IMR-90 (cell line): ENCODE results near the gene LRRC8B. TPM values are rescaled to one million over a fixed set of nuclear protein-coding genes. Genes with fewer than 3 reads are reported as not detected.

Experiments
- ATAC-seq: fragments of 200-7000 bp; cut with Tn5 transposase; 2 replicates; pipeline ENCODE4 v1.9.1; 2020; ENCODE audit warnings: low read depth, mild to moderate bottlenecking, moderate library complexity
- BruUV-seq: library from RNA; stranded (reverse); fragments of 400-500 nt; replicated peaks from 2 replicates; lab custom pipeline; 2021; lab: Mats Ljungman, UMichigan
- CTCF ChIA-PET: fragments of 300-600 bp; formaldehyde crosslinking; extraction: SDS; loops from one replicate; lab custom pipeline; 2021; ENCODE audit warnings: antibody characterized with exemption; lab: Yijun Ruan, JAX
- POLR2A ChIA-PET: fragments of 300-600 bp; sonication (Branson Sonifier 250); formaldehyde crosslinking; loops from one replicate; lab custom pipeline; 2022; ENCODE audit warnings: antibody characterized with exemption; ENCODE audit not compliant: unreplicated experiment; lab: Charles Lee
- DNase-seq: peaks from one replicate; pipeline ENCODE4 v3.0.0; 2013
- H2AFZ ChIP-seq: replicated peaks from 2 replicates; pipeline ENCODE3; 2013; ENCODE audit warnings: low read length, mild to moderate bottlenecking; ENCODE audit not compliant: poor library complexity
- H2AK5ac ChIP-seq: 2 replicates; pipeline ENCODE4 v1.6.1; 2013; ENCODE audit warnings: low read depth, low read length, inconsistent platforms
- H2AK9ac ChIP-seq: replicated peaks from 2 replicates; pipeline ENCODE3; 2013; ENCODE audit warnings: mild to moderate bottlenecking, low read depth, low read length, moderate library complexity; ENCODE audit not compliant: poor library complexity
- H2BK120ac ChIP-seq: 2 replicates; pipeline ENCODE4 v1.6.1; 2013; ENCODE audit warnings: low read depth, low read length, inconsistent platforms
- H2BK15ac ChIP-seq: 3 replicates; pipeline ENCODE4 v1.6.1; 2013; ENCODE audit warnings: low read depth, low read length, inconsistent platforms
- H2BK20ac ChIP-seq: 2 replicates; pipeline ENCODE4 v1.6.1; 2013; ENCODE audit warnings: low read depth, mild to moderate bottlenecking, inconsistent platforms, low read length, moderate library complexity
- H2BK5ac ChIP-seq: 2 replicates; pipeline ENCODE4 v1.6.1; 2013; ENCODE audit warnings: mild to moderate bottlenecking, low read depth, low read length, inconsistent platforms; ENCODE audit not compliant: poor library complexity, severe bottlenecking
- H3K14ac ChIP-seq: replicated peaks from 2 replicates; pipeline ENCODE4 v1.6.1; 2013; ENCODE audit warnings: low read depth, low read length, inconsistent platforms
- H3K18ac ChIP-seq: 2 replicates; pipeline ENCODE4 v1.6.1; 2013; ENCODE audit warnings: low read depth, low read length, control low read depth
- H3K23ac ChIP-seq: 2 replicates; pipeline ENCODE4 v1.6.1; 2013; ENCODE audit warnings: low read depth, low read length, inconsistent platforms
- H3K27ac ChIP-seq: 2 replicates; pipeline ENCODE4 v1.5.1; 2013; ENCODE audit warnings: mild to moderate bottlenecking, control low read depth, low read length; ENCODE audit not compliant: insufficient read depth
- H3K27me3 ChIP-seq: 2 replicates; pipeline ENCODE4 v1.6.1; 2013; ENCODE audit warnings: low read length; ENCODE audit not compliant: control insufficient read depth, insufficient read depth
- H3K36me3 ChIP-seq: 2 replicates; pipeline ENCODE4 v1.6.1; 2013; ENCODE audit warnings: low read length, mixed read lengths; ENCODE audit not compliant: control insufficient read depth, insufficient read depth
- H3K4ac ChIP-seq: 2 replicates; pipeline ENCODE4 v1.6.1; 2013; ENCODE audit warnings: low read depth, low read length, inconsistent platforms
- H3K4me1 ChIP-seq: 2 replicates; pipeline ENCODE4 v1.6.1; 2013; ENCODE audit warnings: low read length, mixed read lengths; ENCODE audit not compliant: control insufficient read depth, insufficient read depth
- H3K4me2 ChIP-seq: 2 replicates; pipeline ENCODE4 v1.6.1; 2013; ENCODE audit warnings: low read depth, mild to moderate bottlenecking, control low read depth, low read length, moderate library complexity
- H3K4me3 ChIP-seq: 2 replicates; pipeline ENCODE4 v1.5.1; 2013; ENCODE audit warnings: low read depth, mild to moderate bottlenecking, control low read depth, low read length, moderate library complexity; ENCODE audit not compliant: insufficient read depth
- H3K56ac ChIP-seq: 2 replicates; pipeline ENCODE4 v1.6.1; 2013; ENCODE audit warnings: low read length, inconsistent platforms; ENCODE audit not compliant: insufficient read depth; ENCODE audit errors: extremely low read depth
- H3K79me1 ChIP-seq, 2 experiments: 2 replicates each; pipeline ENCODE4 v1.6.1; 2013; ENCODE audit warnings: low read length in 2 of 2, inconsistent platforms in 1 of 2, low read depth in 1 of 2
- H3K9ac ChIP-seq: 2 replicates; pipeline ENCODE4 v1.6.1; 2013; ENCODE audit warnings: low read depth, low read length, control low read depth
- H3K9me1 ChIP-seq: 2 replicates; pipeline ENCODE4 v1.6.1; 2013; ENCODE audit warnings: low read length, inconsistent platforms; ENCODE audit not compliant: insufficient read depth
- H3K9me3 ChIP-seq: 2 replicates; pipeline ENCODE4 v1.6.1; 2013; ENCODE audit warnings: low read length; ENCODE audit not compliant: control insufficient read depth, insufficient read depth
- H4K20me1 ChIP-seq: 2 replicates; pipeline ENCODE4 v1.6.1; 2013; ENCODE audit warnings: low read length, inconsistent platforms; ENCODE audit not compliant: insufficient read depth
- H4K5ac ChIP-seq: 2 replicates; pipeline ENCODE4 v1.6.1; 2013; ENCODE audit warnings: mild to moderate bottlenecking, low read depth, low read length, control low read depth
- H4K8ac ChIP-seq, 2 experiments: 2 replicates each; pipeline ENCODE4 v1.6.1; 2013; ENCODE audit warnings: low read depth in 2 of 2, low read length in 2 of 2, control low read depth in 1 of 2, inconsistent platforms in 1 of 2
- H4K91ac ChIP-seq: 2 replicates; pipeline ENCODE4 v1.6.1; 2013; ENCODE audit warnings: low read depth, low read length, inconsistent platforms; ENCODE audit not compliant: insufficient read depth
- BHLHE40 ChIP-seq: fragments of 150-350 bp; IDR thresholded peaks from 2 replicates; pipeline ENCODE4 v1.6.1; 2016; ENCODE audit warnings: mild to moderate bottlenecking, low read depth, low read length
- CEBPB ChIP-seq: IDR thresholded peaks from 2 replicates; pipeline ENCODE4 v1.6.1; 2012; ENCODE audit warnings: low read depth, low read length, improper control_type of control experiment
- CHD1 ChIP-seq: IDR thresholded peaks from 2 replicates; pipeline ENCODE4 v1.6.1; 2012; ENCODE audit warnings: low read depth, low read length, improper control_type of control experiment
- CTCF ChIP-seq: conservative IDR thresholded peaks from 2 replicates; pipeline ENCODE4 v1.5.1; 2012; ENCODE audit warnings: mild to moderate bottlenecking, low read depth, low read length, improper control_type of control experiment
- ELK1 ChIP-seq: fragments of 150-350 bp; IDR thresholded peaks from 2 replicates; pipeline ENCODE4 v1.6.1; 2016; ENCODE audit warnings: low read depth, mild to moderate bottlenecking, low read length, moderate library complexity, borderline replicate concordance
- FOS ChIP-seq: fragments of 150-350 bp; IDR thresholded peaks from 2 replicates; pipeline ENCODE4 v1.6.1; 2016; ENCODE audit warnings: low read depth, low read length
- MAFK ChIP-seq: IDR thresholded peaks from 2 replicates; pipeline ENCODE4 v1.6.1; 2012; ENCODE audit warnings: low read depth, low read length, improper control_type of control experiment
- MAZ ChIP-seq: IDR thresholded peaks from 2 replicates; pipeline ENCODE4 v1.6.1; 2012; ENCODE audit warnings: low read depth, mild to moderate bottlenecking, low read length, improper control_type of control experiment, moderate library complexity, borderline replicate concordance
- MXI1 ChIP-seq: IDR thresholded peaks from 2 replicates; pipeline ENCODE4 v1.6.1; 2012; ENCODE audit warnings: low read depth, mild to moderate bottlenecking, low read length, moderate library complexity, borderline replicate concordance
- NFE2L2 ChIP-seq: fragments of 150-350 bp; IDR thresholded peaks from 2 replicates; pipeline ENCODE4 v1.6.1; 2016; ENCODE audit warnings: low read depth, mild to moderate bottlenecking, low read length
- POLR2A ChIP-seq: IDR thresholded peaks from 2 replicates; pipeline ENCODE4 v1.6.1; 2012; ENCODE audit warnings: mild to moderate bottlenecking, low read depth, low read length
- RAD21 ChIP-seq: IDR thresholded peaks from 2 replicates; pipeline ENCODE4 v1.6.1; 2012; ENCODE audit warnings: low read length, improper control_type of control experiment
- RCOR1 ChIP-seq: IDR thresholded peaks from 2 replicates; pipeline ENCODE4 v1.6.1; 2012; ENCODE audit warnings: mild to moderate bottlenecking, low read length, improper control_type of control experiment; ENCODE audit not compliant: insufficient replicate concordance
- RFX5 ChIP-seq: IDR thresholded peaks from 2 replicates; pipeline ENCODE4 v1.8.0; 2012; ENCODE audit warnings: low read depth, mild to moderate bottlenecking, low read length, moderate library complexity
- SMC3 ChIP-seq: fragments of 150-350 bp; IDR thresholded peaks from 2 replicates; pipeline ENCODE4 v1.6.1; 2016; ENCODE audit warnings: low read depth, mild to moderate bottlenecking, antibody characterized with exemption, low read length, moderate library complexity
- WGBS, 2 experiments: methylation state at CpG; one replicate each; pipeline versions ENCODE4 v1.1.5 to v1.1.7; 2013; ENCODE audit warnings: missing lambda C conversion rate in 2 of 2; ENCODE audit not compliant: insufficient read length in 1 of 2; ENCODE audit errors: extremely low coverage in 2 of 2; 5-methylcytosine and 5-hydroxymethylcytosine counted together
- dilution Hi-C: fragments of 300-500 bp; cut with HindIII; formaldehyde crosslinking; loops from one replicate; pipeline ENCODE4 v1.14.3; 2018; ENCODE audit warnings: low sequenced_read_pairs; ENCODE audit not compliant: unreplicated experiment
- in situ Hi-C: fragments of 300-500 bp; cut with MboI; formaldehyde crosslinking; loops from 3 replicates; pipeline ENCODE4 v1.14.3; 2019; ENCODE audit warnings: low sequenced_read_pairs, inconsistent platforms, mixed read lengths
- intact Hi-C: fragments of 100-400 bp; cut with micrococcal nuclease; formaldehyde crosslinking; loops from 2 replicates; pipeline ENCODE4 v1.10.0; 2022
- polyA plus RNA-seq, 3 experiments: library from polyadenylated mRNA; depleted of rRNA; stranded (reverse); fragments of >200 nt; gene quantifications; 2 replicates each; pipeline ENCODE4 v1.2.3, GENCODE V29; 2012; ENCODE audit warnings: low replicate concordance in 1 of 3
- total RNA-seq: library from RNA; depleted of rRNA; stranded (reverse); fragments of >200 nt; gene quantifications from 2 replicates; pipeline ENCODE4 v1.2.3, GENCODE V29; 2012
- TF ChIP-seq, protein P1 (sequence below): fragments of 150-350 bp; IDR thresholded peaks from 2 replicates; pipeline ENCODE4 v1.6.1; 2017; ENCODE audit warnings: mild to moderate bottlenecking, antibody characterized with exemption, low read length, low read depth

Gene LRRC8B
- total and polyA plus RNA-seq, 2 of the 4 experiments (the other 2 are of a cell fraction), result 0.74 to 1.8 TPM

GRCh38 chr1:89531480-89532139, 7.0 kb downstream of the LRRC8B start:
- Histone ChIP-seq H3K27me3 (no peaks in the 10 kb centered on the region; the same call in none of the 2 replicates), H2BK120ac (no peak overlapping the region), H2BK5ac (no peak overlapping the region), H3K36me3 (no peaks in the 10 kb centered on the region), H2AK5ac (no peak overlapping the region), H3K23ac (no peak overlapping the region), H3K18ac (no peak overlapping the region), H3K4me3 (no peak overlapping the region), H3K4me1 (no peaks in the 10 kb centered on the region), H3K9ac (no peak overlapping the region), H2BK20ac (no peak overlapping the region), H3K27ac (no peak overlapping the region), H4K8ac (no peak overlapping the region), H2BK15ac (no peak overlapping the region), H4K91ac (no peak overlapping the region), H3K79me1 (no peaks in the 10 kb centered on the region), H3K9me3 (no peaks in the 10 kb centered on the region), H2AFZ (no peak overlapping the region), H4K20me1 (no peaks in the 10 kb centered on the region), H3K4me2 (no peak overlapping the region), H3K4ac (no peak overlapping the region), H3K56ac (no peak overlapping the region), H3K9me1 (no peaks in the 10 kb centered on the region), H2AK9ac (no peak overlapping the region), H3K14ac (no peak overlapping the region), H4K5ac (no peak overlapping the region)
- WGBS, 2 experiments, result no CpG with 5 or more reads among the region's 3 CpGs
- ChIA-PET CTCF (interaction anchor here (0.6 kb wide), 1 partner anchor 73 kb away, joined by 3 read pairs; no protein-coding TSS in a partner anchor), POLR2A (no interaction called here)
- dilution Hi-C loops (no loop called here), in situ Hi-C loops (no loop called here), intact Hi-C loops (no loop called here)
- DNase-seq, result no peak
- no TSS peak for BruUV-seq
- no peak for TF ChIP-seq RAD21
- no peak for TF ChIP-seq CEBPB
- TF ChIP-seq MXI1, result no peak
- no peak for TF ChIP-seq RFX5
- TF ChIP-seq, protein P1, sequence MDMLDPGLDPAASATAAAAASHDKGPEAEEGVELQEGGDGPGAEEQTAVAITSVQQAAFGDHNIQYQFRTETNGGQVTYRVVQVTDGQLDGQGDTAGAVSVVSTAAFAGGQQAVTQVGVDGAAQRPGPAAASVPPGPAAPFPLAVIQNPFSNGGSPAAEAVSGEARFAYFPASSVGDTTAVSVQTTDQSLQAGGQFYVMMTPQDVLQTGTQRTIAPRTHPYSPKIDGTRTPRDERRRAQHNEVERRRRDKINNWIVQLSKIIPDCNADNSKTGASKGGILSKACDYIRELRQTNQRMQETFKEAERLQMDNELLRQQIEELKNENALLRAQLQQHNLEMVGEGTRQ, result no peak
- no peak for TF ChIP-seq FOS
- no peak for TF ChIP-seq SMC3
- no peak for TF ChIP-seq MAFK
- no peak for TF ChIP-seq NFE2L2
- TF ChIP-seq BHLHE40, result no peak
- no peak for TF ChIP-seq CTCF
- no peak for TF ChIP-seq POLR2A
- TF ChIP-seq ELK1, result no peak
- no peak for TF ChIP-seq RCOR1
- no peak for TF ChIP-seq CHD1
- no peak for TF ChIP-seq MAZ
- ATAC-seq, result no peak
